Activated T-cell treated with anti-CD3 and anti-CD28 coated beads, Interleukin-2, amount 50 U/mL, for 72 hours (primary cell): ENCODE measurements around the gene HHIPL2. TPM values are rescaled to one million over a fixed set of nuclear protein-coding genes. Genes with fewer than 3 reads are reported as not detected.
"Not testable (repeated sequence)": the region's sequence is repeated elsewhere in the genome, so short reads cannot be mapped to it uniquely, and the experiment has no call there.

ENCODE experiments used
- ATAC-seq, 2 donors: fragments of 150-1000 bp; cut with Tn5 transposase; replicated peaks in 1 of 2; 2 replicates each; pipeline ENCODE4 v1.10.0; 2021; ENCODE audit warnings: moderate library complexity in 2 of 2, mild to moderate bottlenecking in 1 of 2
- DNase-seq, 2 donors: peaks; one replicate each; pipeline ENCODE4 v3.0.0; 2021 to 2022; ENCODE audit warnings: mixed read lengths in 1 of 2
- H3K27ac Mint-ChIP-seq: one replicate; pipeline ENCODE4 v1.8.0; 2022; ENCODE audit warnings: mild to moderate bottlenecking, moderate library complexity, mixed read lengths
- H3K27me3 Mint-ChIP-seq: one replicate; pipeline ENCODE4 v1.8.0; 2022; ENCODE audit warnings: low read depth, mixed read lengths
- H3K36me3 Mint-ChIP-seq, 2 donors: one replicate each; pipeline ENCODE4 v1.8.0; 2022; ENCODE audit warnings: mixed read lengths in 2 of 2, mild to moderate bottlenecking in 1 of 2; ENCODE audit not compliant: insufficient read depth in 2 of 2
- H3K4me1 Mint-ChIP-seq: one replicate; pipeline ENCODE4 v1.8.0; 2022; ENCODE audit warnings: low read depth, mixed read lengths
- H3K4me3 Mint-ChIP-seq, 2 donors: one replicate each; pipeline ENCODE4 v1.8.0; 2022; ENCODE audit warnings: mild to moderate bottlenecking in 2 of 2, mixed read lengths in 2 of 2, moderate library complexity in 2 of 2
- H3K9me3 Mint-ChIP-seq, 2 donors: one replicate each; pipeline ENCODE4 v1.8.0; 2022; ENCODE audit warnings: mixed read lengths in 2 of 2
- total RNA-seq, 2 donors: library from RNA; stranded (reverse); gene quantifications; one replicate each; pipeline ENCODE4 v1.2.3, GENCODE V29; 2022

HHIPL2 gene
- total RNA-seq, 2 donors from 2014 or later, result 0.56 TPM; not detected in 1

DNA sequence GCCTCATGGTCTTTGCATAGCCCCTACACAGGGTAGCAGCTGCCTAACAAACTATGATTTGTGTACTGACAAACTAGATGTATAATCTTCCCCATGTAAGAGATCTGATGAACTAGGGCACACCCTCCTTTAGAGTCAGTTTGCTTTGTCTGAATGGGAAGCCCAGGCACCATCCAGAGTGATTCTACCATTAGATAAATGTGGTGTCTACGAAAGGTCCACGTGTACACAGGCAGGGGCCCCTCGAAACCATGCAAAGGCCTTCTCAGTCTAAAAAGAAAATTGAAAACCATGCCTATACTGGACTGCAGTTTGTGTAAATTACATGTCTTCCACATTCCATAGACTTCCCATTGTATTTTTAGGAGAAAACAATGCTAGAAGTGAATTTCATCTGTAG, 18.7 kb downstream of the HHIPL2 start:
- Mint-ChIP-seq H3K4me3 (no peak overlapping the region), H3K9me3 (peaks cover 0 to 5% of the 10 kb centered on the region in 2 donors), H3K27ac (no peak overlapping the region), H3K36me3 (peaks cover 0 to 1% of the 10 kb centered on the region in 2 donors), H3K4me1 (no peaks in the 10 kb centered on the region), H3K27me3 (no peaks in the 10 kb centered on the region)
- ATAC-seq, result no peak
- no peak for DNase-seq

DNA sequence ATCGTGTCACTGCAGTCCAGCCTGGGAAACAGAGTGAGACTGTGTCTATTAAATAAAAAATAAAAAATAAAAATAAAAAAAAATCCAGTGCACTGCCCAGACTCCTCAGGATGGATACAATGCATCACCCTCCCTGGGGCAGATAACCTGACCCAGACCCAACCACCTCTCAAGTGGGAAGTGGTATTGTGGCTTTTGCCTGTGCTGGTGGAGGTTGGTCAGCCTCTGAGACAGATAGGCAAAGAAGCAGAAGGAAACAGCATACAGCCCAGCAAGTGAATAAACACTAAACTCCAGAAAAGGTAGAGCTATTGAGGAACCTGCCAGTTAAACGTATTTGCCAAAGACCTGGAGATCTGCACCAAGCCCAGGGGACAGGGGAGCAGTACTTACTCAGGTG, 22.0 kb downstream of the HHIPL2 start:
- no peaks in the 10 kb centered on the region for H3K4me1 Mint-ChIP-seq
- H3K9me3 Mint-ChIP-seq, result peaks cover 0 to 5% of the 10 kb centered on the region in 2 donors
- ATAC-seq, result no peak

DNA sequence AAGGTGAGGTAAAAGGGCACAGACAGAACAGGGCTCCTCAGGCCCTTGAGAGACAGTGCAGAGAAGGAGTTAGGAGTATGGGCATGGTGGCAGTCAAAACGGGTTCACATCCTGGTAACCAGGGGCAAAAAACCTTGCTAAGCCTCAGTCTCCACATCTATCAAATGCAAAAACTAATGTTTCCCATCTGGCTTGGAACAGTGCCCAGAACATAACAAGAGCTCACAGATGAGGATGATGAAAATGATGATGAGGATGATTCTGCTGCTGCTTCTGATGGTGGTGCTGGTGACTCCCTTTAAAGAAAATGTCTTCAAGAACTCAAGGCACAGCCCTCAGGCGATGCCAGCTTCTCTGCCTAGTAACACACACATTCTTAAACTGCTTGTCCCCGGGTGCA, 24.1 kb downstream of the HHIPL2 start:
- peaks cover 1 to 3% of the 10 kb centered on the region in 2 donors for H3K36me3 Mint-ChIP-seq
- H3K27ac Mint-ChIP-seq, result no peak overlapping the region
- ATAC-seq (no peak), DNase-seq (no peak)
- H3K9me3 Mint-ChIP-seq, result peaks cover 0 to 5% of the 10 kb centered on the region in 2 donors
- no peaks in the 10 kb centered on the region for H3K27me3 Mint-ChIP-seq
- no peak overlapping the region for H3K4me3 Mint-ChIP-seq
- H3K4me1 Mint-ChIP-seq, result no peaks in the 10 kb centered on the region

More for the DNA sequence above, 22.0 kb downstream of the HHIPL2 start:
- no peaks in the 10 kb centered on the region for H3K27me3 Mint-ChIP-seq
- H3K4me3 Mint-ChIP-seq, result no peak overlapping the region
- H3K36me3 Mint-ChIP-seq, result peaks cover 1 to 3% of the 10 kb centered on the region in 2 donors
- H3K27ac Mint-ChIP-seq, result no peak overlapping the region
- DNase-seq, result no peak

DNA sequence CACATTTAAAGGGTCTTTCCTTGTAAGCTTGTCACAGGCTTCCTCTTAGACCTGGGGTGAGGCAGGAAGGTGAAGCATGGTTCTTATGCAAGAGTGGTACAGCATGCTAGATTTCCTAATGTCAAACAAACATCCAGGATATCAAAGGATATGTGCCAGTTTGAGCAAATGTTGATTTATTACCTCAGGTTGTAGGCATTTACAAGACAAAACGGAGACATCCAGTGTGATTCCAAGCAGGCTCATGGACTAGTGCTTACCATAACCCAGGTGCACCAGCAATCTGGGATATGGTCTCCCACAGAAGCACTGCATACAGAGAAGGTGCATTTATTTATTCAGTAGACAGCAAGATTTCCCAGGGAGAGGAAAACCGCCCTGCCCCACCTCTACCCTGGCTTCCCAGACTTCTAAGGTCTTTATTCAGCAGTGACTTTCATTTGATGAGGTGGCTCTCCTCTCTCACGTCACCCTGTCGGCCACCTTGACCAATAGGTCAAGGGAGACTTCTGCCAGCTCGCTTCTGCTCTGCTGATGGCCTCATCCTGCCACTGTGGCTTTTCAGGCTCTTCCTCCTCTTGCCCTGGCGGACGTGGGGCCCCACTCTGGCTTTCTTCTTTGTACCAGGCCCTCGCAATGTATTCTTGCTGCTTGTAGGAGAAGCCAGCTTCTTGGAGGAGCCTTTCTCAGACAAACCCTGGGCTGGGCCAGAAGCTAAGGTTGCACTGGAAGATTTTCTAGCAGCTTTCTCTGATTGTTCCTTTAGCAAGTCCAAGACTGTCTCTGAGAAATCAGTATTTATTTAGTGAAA, 25.6 kb downstream of the HHIPL2 start:
- DNase-seq (no peak), ATAC-seq (no peak)
- H3K4me3 Mint-ChIP-seq, result no peak overlapping the region
- H3K27me3 Mint-ChIP-seq, result no peaks in the 10 kb centered on the region
- H3K27ac Mint-ChIP-seq, result no peak overlapping the region
- H3K36me3 Mint-ChIP-seq, result peaks cover 0 to 3% of the 10 kb centered on the region in 2 donors
- no peaks in the 10 kb centered on the region for H3K9me3 Mint-ChIP-seq
- H3K4me1 Mint-ChIP-seq, result no peaks in the 10 kb centered on the region

DNA sequence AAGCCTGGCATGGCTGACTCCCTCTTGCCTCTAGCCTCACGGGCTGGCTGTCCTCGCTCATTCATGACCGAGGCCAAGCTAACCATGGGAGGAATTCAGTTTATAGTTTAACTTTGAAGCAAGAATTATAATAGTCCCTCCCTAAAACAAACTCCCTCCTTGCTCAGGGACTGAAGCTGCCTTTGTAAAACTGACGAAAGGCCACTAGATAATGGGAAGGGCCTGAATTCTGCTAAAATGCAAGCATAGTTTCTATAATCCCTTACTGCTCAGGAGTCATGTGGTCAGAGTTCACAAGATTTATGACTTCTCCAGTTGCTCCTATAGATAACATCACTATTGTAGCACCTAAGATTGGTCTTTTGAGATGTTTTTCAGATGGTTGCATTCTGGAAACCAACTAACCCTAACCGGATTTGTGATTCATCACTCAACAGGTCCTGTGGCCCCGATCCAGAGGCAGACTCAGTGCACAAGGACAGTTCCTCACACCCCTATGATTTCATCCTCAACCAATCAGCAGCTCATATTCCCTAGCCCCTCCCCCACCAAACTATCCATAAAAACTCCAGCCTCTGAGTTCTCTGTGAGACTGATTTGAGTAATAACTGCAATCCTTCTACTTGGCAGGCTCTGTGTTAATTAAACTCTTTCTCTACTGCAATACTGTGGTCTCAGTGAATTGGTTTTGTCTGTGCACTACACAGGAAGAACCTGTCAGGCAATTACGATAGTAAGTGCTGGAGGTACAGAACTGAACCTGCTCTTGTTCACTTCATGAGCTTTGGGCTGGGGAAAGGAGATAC, 26.4 kb downstream of the HHIPL2 start:
- Mint-ChIP-seq H3K27ac (no peak overlapping the region), H3K4me1 (no peaks in the 10 kb centered on the region)

DNA sequence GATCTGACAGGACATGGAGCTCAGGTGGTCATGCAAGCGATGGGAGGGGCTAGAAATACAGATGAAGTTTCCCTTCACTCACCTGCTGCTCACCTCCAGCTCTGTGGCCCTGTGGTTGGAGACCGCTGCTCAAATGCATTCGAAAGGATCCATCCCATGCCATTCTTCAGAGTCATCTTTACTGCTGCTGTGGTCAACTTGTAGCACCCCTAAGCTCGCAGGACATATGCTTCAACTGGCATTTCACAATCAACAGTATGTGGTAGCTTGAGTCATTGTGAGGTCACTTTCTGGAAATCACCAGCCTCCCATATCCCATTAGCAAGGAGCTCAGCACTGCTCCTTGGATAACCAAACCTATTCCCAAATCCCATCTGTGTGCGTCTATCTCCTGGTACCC, 58.4 kb downstream of the HHIPL2 start:
- not testable (repeated sequence) for H3K9me3 Mint-ChIP-seq, H3K36me3 Mint-ChIP-seq, H3K4me3 Mint-ChIP-seq, ATAC-seq, H3K27me3 Mint-ChIP-seq, H3K27ac Mint-ChIP-seq, DNase-seq, H3K4me1 Mint-ChIP-seq

More for the DNA sequence above, 26.4 kb downstream of the HHIPL2 start:
- Mint-ChIP-seq H3K9me3 (no peaks in the 10 kb centered on the region), H3K36me3 (peaks cover 0 to 3% of the 10 kb centered on the region in 2 donors), H3K4me3 (no peak overlapping the region), H3K27me3 (no peaks in the 10 kb centered on the region)
- DNase-seq (no peak), ATAC-seq (no peak)

DNA sequence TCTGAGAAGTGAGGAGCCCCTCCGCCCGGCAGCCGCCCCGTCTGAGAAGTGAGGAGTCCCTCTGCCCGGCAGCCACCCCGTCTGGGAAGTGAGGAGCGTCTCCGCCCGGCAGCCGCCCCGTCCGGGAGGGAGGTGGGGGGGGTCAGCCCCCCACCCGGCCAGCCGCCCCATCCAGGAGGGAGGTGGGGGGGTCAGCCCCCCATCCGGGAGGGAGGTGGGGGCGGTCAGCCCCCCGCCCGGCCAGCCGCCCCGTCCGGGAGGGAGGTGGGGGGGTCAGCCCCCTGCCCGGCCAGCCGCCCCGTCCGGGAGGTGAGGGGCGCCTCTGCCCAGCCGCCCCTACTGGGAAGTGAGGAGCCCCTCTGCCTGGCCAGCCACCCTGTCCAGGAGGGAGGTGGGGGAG, 60.1 kb downstream of the HHIPL2 start:
- H3K9me3 Mint-ChIP-seq, H3K27me3 Mint-ChIP-seq, H3K27ac Mint-ChIP-seq, ATAC-seq, H3K4me1 Mint-ChIP-seq, DNase-seq, H3K4me3 Mint-ChIP-seq, H3K36me3 Mint-ChIP-seq: not testable (repeated sequence)

DNA sequence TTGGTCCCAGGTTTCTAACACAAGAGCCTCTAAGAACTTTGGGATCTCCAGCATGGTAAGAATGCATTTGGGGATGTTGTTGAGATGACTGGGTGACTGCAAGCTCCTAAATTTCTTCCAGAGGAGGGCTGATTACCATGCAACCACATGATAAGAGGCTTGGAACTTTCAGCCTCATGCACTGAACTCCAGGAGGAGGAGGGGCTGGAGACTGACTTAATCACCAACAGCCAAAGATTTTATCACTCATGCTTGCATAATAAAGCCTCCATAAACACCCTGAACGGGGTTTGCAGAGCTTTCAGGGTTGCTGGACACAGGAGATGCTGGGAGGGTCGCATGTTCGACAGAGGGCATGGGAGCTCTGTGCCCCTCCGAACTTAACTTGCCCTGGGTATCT, 63.9 kb downstream of the HHIPL2 start:
- not testable (repeated sequence) for DNase-seq, H3K4me3 Mint-ChIP-seq, H3K9me3 Mint-ChIP-seq, ATAC-seq, H3K36me3 Mint-ChIP-seq, H3K27ac Mint-ChIP-seq, H3K4me1 Mint-ChIP-seq, H3K27me3 Mint-ChIP-seq

DNA sequence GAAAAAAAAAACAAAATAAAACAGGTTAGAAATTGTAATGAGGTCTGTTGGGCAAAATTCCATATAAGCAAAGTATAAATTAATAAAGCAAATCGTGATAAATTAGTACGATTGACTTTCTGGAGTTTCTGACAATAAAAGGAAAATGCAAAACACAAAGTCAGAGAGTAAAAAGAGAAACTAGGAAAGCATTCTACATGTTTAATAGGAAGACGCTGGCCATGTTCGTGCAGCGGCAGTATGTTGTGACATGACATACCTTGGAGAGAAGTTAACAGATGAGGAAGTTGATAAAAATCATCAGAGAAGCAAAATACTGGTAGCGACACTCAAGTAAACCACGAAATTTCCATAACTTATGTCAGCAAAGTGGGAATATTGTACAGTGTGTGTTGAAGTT, 68.3 kb downstream of the HHIPL2 start:
- H3K4me3 Mint-ChIP-seq, H3K27ac Mint-ChIP-seq, H3K9me3 Mint-ChIP-seq, H3K36me3 Mint-ChIP-seq, H3K4me1 Mint-ChIP-seq, DNase-seq, H3K27me3 Mint-ChIP-seq, ATAC-seq: not testable (repeated sequence)

DNA sequence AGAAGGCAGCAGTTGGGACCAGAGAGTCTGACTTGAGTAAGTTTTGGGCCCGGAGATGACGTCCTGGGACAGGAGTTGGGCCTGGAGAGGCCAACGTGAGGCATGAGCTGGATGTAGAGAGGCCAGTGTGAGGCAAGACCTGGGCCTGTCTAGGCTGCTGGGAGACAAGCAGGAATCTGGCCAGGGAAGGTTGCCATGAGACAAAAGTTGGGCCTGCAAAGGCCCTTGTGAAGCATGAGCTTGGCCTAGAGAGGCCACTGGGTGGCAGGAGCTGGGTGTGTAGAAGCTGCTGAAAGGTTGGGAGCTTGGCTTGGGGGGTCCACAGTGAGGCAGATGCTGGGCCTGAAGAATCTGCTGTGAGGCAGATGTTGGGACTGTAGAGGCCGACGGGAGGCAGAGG, 71.5 kb downstream of the HHIPL2 start:
- not testable (repeated sequence) for DNase-seq, H3K27me3 Mint-ChIP-seq, H3K4me1 Mint-ChIP-seq, H3K9me3 Mint-ChIP-seq, H3K4me3 Mint-ChIP-seq, ATAC-seq, H3K36me3 Mint-ChIP-seq, H3K27ac Mint-ChIP-seq

DNA sequence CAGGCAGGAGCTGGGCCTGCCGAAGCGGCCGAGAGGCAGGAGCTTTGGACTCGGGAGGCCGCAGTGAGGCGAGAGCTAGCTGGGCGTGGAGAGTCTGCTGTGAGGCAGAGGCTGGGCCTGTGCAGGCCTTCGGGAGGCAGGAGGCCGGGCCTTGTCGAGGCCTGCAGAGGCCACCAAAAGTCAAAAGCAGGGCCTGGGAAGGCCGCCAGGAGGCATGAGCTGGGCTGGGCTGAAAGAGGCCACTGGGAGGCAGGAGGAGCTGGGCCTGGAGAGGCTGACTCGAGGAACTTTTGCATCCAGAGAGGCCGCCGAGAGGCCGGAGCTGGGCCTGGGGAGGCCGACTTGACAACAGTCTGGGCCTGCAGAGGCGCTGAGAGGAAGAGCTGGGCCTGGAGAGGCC, 74.2 kb downstream of the HHIPL2 start:
- not testable (repeated sequence) for H3K4me3 Mint-ChIP-seq, H3K27me3 Mint-ChIP-seq, ATAC-seq, H3K36me3 Mint-ChIP-seq, H3K9me3 Mint-ChIP-seq, DNase-seq, H3K4me1 Mint-ChIP-seq, H3K27ac Mint-ChIP-seq

DNA sequence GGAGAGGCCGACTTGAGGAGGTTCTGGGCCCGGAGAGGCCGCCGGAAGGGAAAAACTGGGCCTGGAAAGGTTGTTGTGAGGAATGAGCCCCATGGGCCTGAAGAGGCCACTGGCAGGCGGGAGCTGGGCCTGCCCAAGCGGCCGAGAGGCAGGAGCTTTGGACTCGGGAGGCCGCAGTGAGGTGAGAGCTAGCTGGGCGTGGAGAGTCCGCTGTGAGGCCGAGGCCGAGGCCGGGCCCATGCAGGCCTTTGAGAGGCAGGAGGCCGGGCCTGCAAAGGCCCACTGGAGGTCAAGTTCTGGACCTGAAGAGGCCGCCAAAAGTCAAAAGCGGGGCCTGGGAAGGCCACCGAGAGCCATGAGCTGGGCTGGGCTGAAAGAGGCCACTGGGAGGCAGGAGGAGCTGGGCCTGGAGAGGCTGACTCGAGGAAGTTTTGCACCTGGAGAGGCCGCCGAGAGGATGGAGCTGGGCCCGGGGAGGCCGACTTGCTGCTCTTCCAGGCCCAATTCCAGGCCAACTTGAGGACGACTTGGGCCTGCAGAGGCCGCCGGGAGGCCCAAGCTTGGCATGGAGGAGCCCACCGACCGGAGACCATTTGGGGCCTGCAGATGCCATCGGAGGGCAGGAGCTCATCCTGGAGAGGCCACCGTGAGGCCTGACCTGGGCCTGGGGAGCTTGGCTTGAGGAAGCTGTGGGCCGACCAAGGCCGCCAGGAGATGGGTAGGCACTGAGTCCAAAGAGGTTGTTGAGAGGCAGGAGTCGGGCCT, 74.9 kb downstream of the HHIPL2 start:
- DNase-seq, H3K4me3 Mint-ChIP-seq, H3K4me1 Mint-ChIP-seq, ATAC-seq, H3K27me3 Mint-ChIP-seq, H3K9me3 Mint-ChIP-seq, H3K27ac Mint-ChIP-seq, H3K36me3 Mint-ChIP-seq: not testable (repeated sequence)
